Nephron (organoid): ENCODE results near the gene ZFYVE21.

ENCODE experiments used
- H3K27ac Mint-ChIP-seq, 3 experiments: 2 replicates each; pipeline ENCODE4 v1.8.0; 2020; ENCODE audit warnings: mixed read lengths in 3 of 3, mild to moderate bottlenecking in 2 of 3, moderate library complexity in 1 of 3
- H3K27me3 Mint-ChIP-seq: 2 replicates; pipeline ENCODE4 v1.8.0; 2021; ENCODE audit warnings: low read depth, mild to moderate bottlenecking, moderate library complexity, mixed read lengths
- H3K36me3 Mint-ChIP-seq: 2 replicates; pipeline ENCODE4 v1.8.0; 2020; ENCODE audit warnings: low read depth, mixed read lengths
- H3K4me1 Mint-ChIP-seq: 2 replicates; pipeline ENCODE4 v1.8.0; 2020; ENCODE audit warnings: mixed read lengths
- H3K4me3 Mint-ChIP-seq, 3 experiments: 2 replicates each; pipeline ENCODE4 v1.8.0; 2020; ENCODE audit warnings: mild to moderate bottlenecking in 3 of 3, mixed read lengths in 3 of 3, moderate library complexity in 2 of 3
- H3K9me3 Mint-ChIP-seq: 2 replicates; pipeline ENCODE4 v1.8.0; 2020; ENCODE audit warnings: mixed read lengths
- CTCF ChIP-seq, 3 experiments: fragments of 200-600 bp; sonication (generic); IDR thresholded peaks; one replicate each; pipeline ENCODE4 v1.5.0; 2021; ENCODE audit warnings: antibody characterized with exemption in 3 of 3; ENCODE audit not compliant: unreplicated experiment in 3 of 3

The ZFYVE21 gene

GRCh38 chr14:103705118-103705503 lies 10.5 kb upstream of the ZFYVE21 start:
- H3K27me3 Mint-ChIP-seq, result no peaks in the 10 kb centered on the region
- H3K36me3 Mint-ChIP-seq, result peaks cover 20% of the 10 kb centered on the region
- H3K4me1 Mint-ChIP-seq, result peaks cover 6% of the 10 kb centered on the region
- no peaks in the 10 kb centered on the region for H3K9me3 Mint-ChIP-seq
- TF ChIP-seq CTCF (IDR thresholded peaks at IDR 0.05; ENCODE audit: unreplicated experiment in 3 of 3), result no peak
- peak overlapping the region in 1 of 3 experiments; percentile 35 for H3K27ac Mint-ChIP-seq
- H3K4me3 Mint-ChIP-seq, result no peak overlapping the region

DNA sequence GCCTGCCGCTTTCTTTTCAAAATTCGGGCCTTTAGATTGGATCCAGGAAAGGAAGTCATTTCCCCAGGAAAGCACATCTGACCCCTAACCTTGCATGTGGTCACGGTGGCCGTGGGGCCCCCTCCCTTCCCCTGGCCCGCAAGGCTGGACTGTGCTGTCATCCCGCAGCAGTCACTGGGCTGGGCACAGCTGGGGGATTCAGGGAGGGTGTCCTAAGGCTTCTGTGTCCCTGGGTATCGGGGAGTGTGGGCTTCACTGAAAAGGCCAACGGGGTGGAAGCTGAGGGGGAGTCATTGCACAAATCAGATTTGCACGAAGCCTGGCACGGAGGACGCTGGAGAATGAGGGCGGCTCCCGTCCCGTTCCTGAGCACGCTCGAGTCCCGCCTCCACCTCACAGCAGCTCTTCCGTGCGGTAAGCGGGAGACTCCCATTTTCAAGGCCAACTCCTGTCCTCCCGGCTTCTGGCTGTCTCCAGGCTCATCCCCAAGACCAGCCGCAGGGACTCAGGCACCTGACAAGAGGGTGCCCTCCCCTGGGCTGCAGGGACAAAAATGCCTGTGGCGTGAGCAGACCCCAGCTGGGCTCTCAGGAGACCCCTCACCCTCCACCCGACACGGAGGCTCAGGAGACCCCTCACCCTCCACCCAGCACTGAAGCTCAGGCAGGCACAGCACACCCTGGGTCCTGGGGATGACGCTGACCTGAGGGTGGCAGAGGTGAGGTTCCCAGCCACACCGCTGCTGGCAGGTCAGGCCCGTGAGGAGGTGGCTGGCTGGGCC lies 9.9 kb upstream of the ZFYVE21 start:
- TF ChIP-seq CTCF (IDR thresholded peaks at IDR 0.05; ENCODE audit: unreplicated experiment in 3 of 3), result no peak
- Mint-ChIP-seq H3K4me1 (peaks cover 6% of the 10 kb centered on the region), H3K9me3 (no peaks in the 10 kb centered on the region), H3K27ac (no peak overlapping the region), H3K4me3 (no peak overlapping the region), H3K36me3 (peaks cover 20% of the 10 kb centered on the region), H3K27me3 (no peaks in the 10 kb centered on the region)

DNA sequence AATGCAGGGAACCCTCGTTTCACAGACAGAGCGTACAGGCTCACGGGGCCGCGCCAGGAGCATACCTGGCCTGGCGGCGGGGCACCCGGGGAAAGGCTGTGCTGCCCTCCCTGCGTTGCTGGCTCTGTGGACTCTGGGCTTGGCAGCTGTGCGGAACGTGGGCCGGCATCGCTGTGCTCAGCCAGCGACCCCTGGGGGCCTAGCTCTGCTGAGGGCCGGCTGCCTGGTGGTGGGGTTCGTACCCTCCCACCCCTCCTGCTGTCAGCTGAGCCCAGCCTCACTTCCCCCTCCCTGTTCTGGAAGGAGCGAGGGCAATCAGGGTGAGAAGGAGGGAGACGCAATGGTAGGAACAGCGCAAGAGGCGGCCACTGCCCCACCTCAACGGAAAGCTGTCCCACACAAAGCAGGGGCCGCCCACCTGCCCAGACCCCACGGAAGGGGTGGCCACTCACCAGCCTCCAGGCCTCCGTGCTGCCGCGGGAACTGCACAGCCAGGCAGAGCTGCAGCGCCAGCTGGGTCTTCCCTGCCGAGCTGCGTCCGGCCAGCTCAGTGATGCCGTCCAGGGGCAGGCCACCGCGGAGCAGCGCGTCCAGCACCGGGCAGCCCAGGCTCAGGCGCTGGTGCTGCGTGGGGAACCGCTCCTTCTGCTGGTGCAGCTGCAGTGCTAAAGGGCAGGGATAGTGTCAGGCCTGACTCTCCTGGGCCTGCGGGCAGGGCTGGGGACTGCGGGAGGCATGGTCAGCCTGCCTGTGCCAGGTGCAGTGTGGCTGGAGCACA lies 8.9 kb upstream of the ZFYVE21 start:
- H3K27me3 Mint-ChIP-seq, result no peaks in the 10 kb centered on the region
- peaks cover 19% of the 10 kb centered on the region for H3K36me3 Mint-ChIP-seq
- H3K27ac Mint-ChIP-seq, result no peak overlapping the region
- TF ChIP-seq CTCF (IDR thresholded peaks at IDR 0.05; ENCODE audit: unreplicated experiment in 3 of 3), result no peak
- H3K4me1 Mint-ChIP-seq, result peaks cover 6% of the 10 kb centered on the region
- H3K9me3 Mint-ChIP-seq, result no peaks in the 10 kb centered on the region
- H3K4me3 Mint-ChIP-seq, result no peak overlapping the region

GRCh38 chr14:103707329-103708263 lies 8.0 kb upstream of the ZFYVE21 start:
- Mint-ChIP-seq H3K36me3 (peaks cover 12% of the 10 kb centered on the region), H3K9me3 (no peaks in the 10 kb centered on the region), H3K4me3 (no peak overlapping the region), H3K27ac (no peak overlapping the region), H3K4me1 (peaks cover 6% of the 10 kb centered on the region), H3K27me3 (no peaks in the 10 kb centered on the region)
- no peak for TF ChIP-seq CTCF (IDR thresholded peaks at IDR 0.05; ENCODE audit: unreplicated experiment in 3 of 3)

DNA sequence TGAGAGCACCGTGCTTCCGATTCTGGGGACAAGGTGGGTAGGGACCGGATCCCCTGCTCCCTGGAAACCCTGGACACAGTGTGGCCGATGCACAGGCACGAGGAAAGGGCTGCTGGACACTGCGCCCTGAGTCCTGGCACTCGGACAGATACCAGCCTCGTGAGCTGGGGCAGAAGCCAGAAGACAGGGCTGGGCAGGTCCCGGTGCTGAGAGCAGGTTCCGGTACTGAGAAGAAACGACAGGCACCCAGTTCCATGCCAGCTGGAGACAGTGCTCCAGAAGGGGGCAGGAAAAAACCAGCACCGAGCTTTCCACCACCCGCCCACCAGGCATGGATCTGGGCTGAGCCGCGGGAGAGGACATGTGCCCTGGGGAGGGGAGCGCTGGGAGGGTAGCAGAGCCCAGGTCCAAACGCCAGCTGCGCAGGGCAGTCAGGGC lies 6.8 kb upstream of the ZFYVE21 start:
- peaks cover 8% of the 10 kb centered on the region for H3K4me1 Mint-ChIP-seq

More for the DNA sequence above, 6.8 kb upstream of the ZFYVE21 start:
- H3K27me3 Mint-ChIP-seq, result no peaks in the 10 kb centered on the region
- no peaks in the 10 kb centered on the region for H3K9me3 Mint-ChIP-seq
- no peak overlapping the region for H3K4me3 Mint-ChIP-seq
- H3K27ac Mint-ChIP-seq, result no peak overlapping the region
- no peak for TF ChIP-seq CTCF (IDR thresholded peaks at IDR 0.05; ENCODE audit: unreplicated experiment in 3 of 3)
- peaks cover 3% of the 10 kb centered on the region for H3K36me3 Mint-ChIP-seq
